ENCODE measurements around the gene DICER1.

Gene DICER1

DNA sequence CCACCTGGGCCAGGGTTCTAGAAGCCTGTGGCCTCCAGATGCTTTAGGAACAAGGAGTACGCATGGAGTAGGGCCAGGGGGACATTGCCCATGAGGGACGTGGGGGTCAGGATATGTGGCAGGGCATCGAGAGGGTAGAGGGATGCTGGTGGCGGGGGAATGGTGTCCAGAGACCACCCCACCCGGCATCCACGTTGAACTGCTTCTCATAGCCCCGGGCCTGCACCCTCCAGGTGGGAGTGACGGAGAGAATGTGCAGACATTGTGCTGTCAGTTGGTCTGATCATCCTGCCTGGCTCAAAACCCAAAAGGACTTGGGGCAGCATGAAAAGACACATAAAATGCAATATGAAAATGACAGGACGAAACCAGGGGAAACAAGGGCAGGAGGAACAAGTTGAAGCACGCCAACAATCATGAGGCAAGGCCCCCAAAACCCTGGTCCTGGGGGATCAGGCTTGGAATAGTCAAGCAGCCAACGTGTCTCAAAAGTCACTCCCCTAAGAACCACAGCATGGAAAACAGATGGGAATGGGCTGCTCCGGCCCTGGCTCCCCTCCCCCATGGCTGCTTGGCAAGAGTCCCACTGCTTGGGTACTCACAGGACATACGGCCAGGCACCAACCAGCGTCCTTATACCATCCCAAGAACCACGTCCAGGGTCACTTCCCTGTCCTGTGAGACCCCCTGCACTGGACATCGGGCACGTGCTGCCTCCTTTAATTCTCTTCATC is 117.9 kb downstream of the DICER1 start:
- DNase-seq (ENCODE audit: low read depth): no peak

DNA sequence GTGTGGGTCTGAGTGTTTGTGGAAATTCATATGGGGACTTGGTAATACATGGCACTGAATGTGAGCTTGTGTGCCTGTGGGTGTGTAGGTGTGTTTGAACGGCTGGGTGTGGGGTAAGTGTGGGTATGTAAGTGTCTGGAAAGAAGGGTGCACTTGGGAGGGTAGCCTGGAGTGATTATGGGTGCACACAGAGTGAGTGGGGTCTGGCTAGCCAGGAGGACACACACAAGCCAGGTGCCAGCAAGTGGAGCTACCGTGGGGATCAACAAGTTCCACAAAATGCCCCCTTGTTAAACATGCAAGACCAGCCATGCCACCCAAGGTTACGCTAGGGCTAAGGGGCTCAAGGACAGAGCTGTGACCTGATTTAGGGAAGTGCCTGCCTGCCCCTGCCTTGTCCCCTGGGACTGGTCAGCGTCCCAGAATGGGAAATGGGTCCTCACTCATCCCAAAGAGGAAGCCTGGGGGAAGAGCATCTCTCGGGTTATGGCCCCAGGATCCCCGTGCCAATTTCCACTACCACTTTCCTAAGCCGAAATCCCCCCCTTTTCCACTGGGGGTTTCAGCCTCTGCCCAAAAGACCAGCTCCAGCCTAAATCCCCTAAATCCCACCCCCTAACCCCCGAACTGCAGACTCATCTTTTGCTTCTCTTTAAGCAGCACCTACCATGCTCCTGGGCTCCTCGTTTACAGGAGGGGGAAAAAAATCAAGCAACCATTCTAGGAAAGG is 118.6 kb downstream of the DICER1 start:
- DNase-seq (ENCODE audit: low read depth): no peak

DNA sequence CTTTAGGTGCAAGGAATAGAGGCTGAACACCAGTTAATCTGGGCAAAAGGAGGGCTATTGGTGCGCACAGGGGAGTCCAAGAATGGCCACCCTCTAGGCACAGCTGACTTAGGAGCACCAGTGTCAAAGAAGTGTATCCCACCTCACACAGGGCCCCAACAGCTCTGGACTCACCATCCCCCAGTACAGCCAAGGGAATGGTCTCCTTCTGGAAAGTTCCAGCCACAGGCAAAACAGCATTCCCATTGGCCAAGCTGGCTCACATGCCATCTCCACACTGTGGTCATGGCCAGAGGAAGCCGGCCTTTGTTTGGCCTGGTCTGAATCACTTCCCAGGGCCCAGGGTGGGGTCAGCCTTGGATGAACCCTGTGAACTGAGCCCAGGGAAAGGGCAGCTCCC is 120.1 kb downstream of the DICER1 start:
- no peak for DNase-seq (ENCODE audit: low read depth)
